IMR-90 (cell line): ENCODE data around the gene LYSMD2. TPM values are rescaled to one million over a fixed set of nuclear protein-coding genes. Genes with fewer than 3 reads are reported as not detected.

Source experiments
- ATAC-seq: fragments of 200-7000 bp; cut with Tn5 transposase; 2 replicates; pipeline ENCODE4 v1.9.1; 2020; ENCODE audit warnings: low read depth, mild to moderate bottlenecking, moderate library complexity
- BruUV-seq: library from RNA; stranded (reverse); fragments of 400-500 nt; replicated peaks from 2 replicates; lab custom pipeline; 2021; lab: Mats Ljungman, UMichigan
- CTCF ChIA-PET: fragments of 300-600 bp; formaldehyde crosslinking; extraction: SDS; loops from one replicate; lab custom pipeline; 2021; ENCODE audit warnings: antibody characterized with exemption; lab: Yijun Ruan, JAX
- POLR2A ChIA-PET: fragments of 300-600 bp; sonication (Branson Sonifier 250); formaldehyde crosslinking; loops from one replicate; lab custom pipeline; 2022; ENCODE audit warnings: antibody characterized with exemption; ENCODE audit not compliant: unreplicated experiment; lab: Charles Lee
- DNase-seq: peaks from one replicate; pipeline ENCODE4 v3.0.0; 2013
- H2AFZ ChIP-seq: replicated peaks from 2 replicates; pipeline ENCODE3; 2013; ENCODE audit warnings: low read length, mild to moderate bottlenecking; ENCODE audit not compliant: poor library complexity
- H2AK5ac ChIP-seq: 2 replicates; pipeline ENCODE4 v1.6.1; 2013; ENCODE audit warnings: low read depth, low read length, inconsistent platforms
- H2AK9ac ChIP-seq: replicated peaks from 2 replicates; pipeline ENCODE3; 2013; ENCODE audit warnings: mild to moderate bottlenecking, low read depth, low read length, moderate library complexity; ENCODE audit not compliant: poor library complexity
- H2BK120ac ChIP-seq: 2 replicates; pipeline ENCODE4 v1.6.1; 2013; ENCODE audit warnings: low read depth, low read length, inconsistent platforms
- H2BK15ac ChIP-seq: 3 replicates; pipeline ENCODE4 v1.6.1; 2013; ENCODE audit warnings: low read depth, low read length, inconsistent platforms
- H2BK20ac ChIP-seq: 2 replicates; pipeline ENCODE4 v1.6.1; 2013; ENCODE audit warnings: low read depth, mild to moderate bottlenecking, inconsistent platforms, low read length, moderate library complexity
- H2BK5ac ChIP-seq: 2 replicates; pipeline ENCODE4 v1.6.1; 2013; ENCODE audit warnings: mild to moderate bottlenecking, low read depth, low read length, inconsistent platforms; ENCODE audit not compliant: poor library complexity, severe bottlenecking
- H3K14ac ChIP-seq: replicated peaks from 2 replicates; pipeline ENCODE4 v1.6.1; 2013; ENCODE audit warnings: low read depth, low read length, inconsistent platforms
- H3K18ac ChIP-seq: 2 replicates; pipeline ENCODE4 v1.6.1; 2013; ENCODE audit warnings: low read depth, low read length, control low read depth
- H3K23ac ChIP-seq: 2 replicates; pipeline ENCODE4 v1.6.1; 2013; ENCODE audit warnings: low read depth, low read length, inconsistent platforms
- H3K27ac ChIP-seq: 2 replicates; pipeline ENCODE4 v1.5.1; 2013; ENCODE audit warnings: mild to moderate bottlenecking, control low read depth, low read length; ENCODE audit not compliant: insufficient read depth
- H3K27me3 ChIP-seq: 2 replicates; pipeline ENCODE4 v1.6.1; 2013; ENCODE audit warnings: low read length; ENCODE audit not compliant: control insufficient read depth, insufficient read depth
- H3K36me3 ChIP-seq: 2 replicates; pipeline ENCODE4 v1.6.1; 2013; ENCODE audit warnings: low read length, mixed read lengths; ENCODE audit not compliant: control insufficient read depth, insufficient read depth
- H3K4ac ChIP-seq: 2 replicates; pipeline ENCODE4 v1.6.1; 2013; ENCODE audit warnings: low read depth, low read length, inconsistent platforms
- H3K4me1 ChIP-seq: 2 replicates; pipeline ENCODE4 v1.6.1; 2013; ENCODE audit warnings: low read length, mixed read lengths; ENCODE audit not compliant: control insufficient read depth, insufficient read depth
- H3K4me2 ChIP-seq: 2 replicates; pipeline ENCODE4 v1.6.1; 2013; ENCODE audit warnings: low read depth, mild to moderate bottlenecking, control low read depth, low read length, moderate library complexity
- H3K4me3 ChIP-seq: 2 replicates; pipeline ENCODE4 v1.5.1; 2013; ENCODE audit warnings: low read depth, mild to moderate bottlenecking, control low read depth, low read length, moderate library complexity; ENCODE audit not compliant: insufficient read depth
- H3K56ac ChIP-seq: 2 replicates; pipeline ENCODE4 v1.6.1; 2013; ENCODE audit warnings: low read length, inconsistent platforms; ENCODE audit not compliant: insufficient read depth; ENCODE audit errors: extremely low read depth
- H3K79me1 ChIP-seq, 2 experiments: 2 replicates each; pipeline ENCODE4 v1.6.1; 2013; ENCODE audit warnings: low read length in 2 of 2, inconsistent platforms in 1 of 2, low read depth in 1 of 2
- H3K9ac ChIP-seq: 2 replicates; pipeline ENCODE4 v1.6.1; 2013; ENCODE audit warnings: low read depth, low read length, control low read depth
- H3K9me1 ChIP-seq: 2 replicates; pipeline ENCODE4 v1.6.1; 2013; ENCODE audit warnings: low read length, inconsistent platforms; ENCODE audit not compliant: insufficient read depth
- H3K9me3 ChIP-seq: 2 replicates; pipeline ENCODE4 v1.6.1; 2013; ENCODE audit warnings: low read length; ENCODE audit not compliant: control insufficient read depth, insufficient read depth
- H4K20me1 ChIP-seq: 2 replicates; pipeline ENCODE4 v1.6.1; 2013; ENCODE audit warnings: low read length, inconsistent platforms; ENCODE audit not compliant: insufficient read depth
- H4K5ac ChIP-seq: 2 replicates; pipeline ENCODE4 v1.6.1; 2013; ENCODE audit warnings: mild to moderate bottlenecking, low read depth, low read length, control low read depth
- H4K8ac ChIP-seq, 2 experiments: 2 replicates each; pipeline ENCODE4 v1.6.1; 2013; ENCODE audit warnings: low read depth in 2 of 2, low read length in 2 of 2, control low read depth in 1 of 2, inconsistent platforms in 1 of 2
- H4K91ac ChIP-seq: 2 replicates; pipeline ENCODE4 v1.6.1; 2013; ENCODE audit warnings: low read depth, low read length, inconsistent platforms; ENCODE audit not compliant: insufficient read depth
- MAFK ChIP-seq: IDR thresholded peaks from 2 replicates; pipeline ENCODE4 v1.6.1; 2012; ENCODE audit warnings: low read depth, low read length, improper control_type of control experiment
- RAD21 ChIP-seq: IDR thresholded peaks from 2 replicates; pipeline ENCODE4 v1.6.1; 2012; ENCODE audit warnings: low read length, improper control_type of control experiment
- WGBS, 2 experiments: methylation state at CpG; one replicate each; pipeline versions ENCODE4 v1.1.5 to v1.1.7; 2013; ENCODE audit warnings: missing lambda C conversion rate in 2 of 2; ENCODE audit not compliant: insufficient read length in 1 of 2; ENCODE audit errors: extremely low coverage in 2 of 2; 5-methylcytosine and 5-hydroxymethylcytosine counted together
- dilution Hi-C: fragments of 300-500 bp; cut with HindIII; formaldehyde crosslinking; loops from one replicate; pipeline ENCODE4 v1.14.3; 2018; ENCODE audit warnings: low sequenced_read_pairs; ENCODE audit not compliant: unreplicated experiment
- in situ Hi-C: fragments of 300-500 bp; cut with MboI; formaldehyde crosslinking; loops from 3 replicates; pipeline ENCODE4 v1.14.3; 2019; ENCODE audit warnings: low sequenced_read_pairs, inconsistent platforms, mixed read lengths
- intact Hi-C: fragments of 100-400 bp; cut with micrococcal nuclease; formaldehyde crosslinking; loops from 2 replicates; pipeline ENCODE4 v1.10.0; 2022
- polyA plus RNA-seq, 3 experiments: library from polyadenylated mRNA; depleted of rRNA; stranded (reverse); fragments of >200 nt; gene quantifications; 2 replicates each; pipeline ENCODE4 v1.2.3, GENCODE V29; 2012; ENCODE audit warnings: low replicate concordance in 1 of 3
- total RNA-seq: library from RNA; depleted of rRNA; stranded (reverse); fragments of >200 nt; gene quantifications from 2 replicates; pipeline ENCODE4 v1.2.3, GENCODE V29; 2012

Gene LYSMD2
- total and polyA plus RNA-seq, 2 of the 4 experiments (the other 2 are of a cell fraction) = 5.9 to 6.0 TPM

DNA sequence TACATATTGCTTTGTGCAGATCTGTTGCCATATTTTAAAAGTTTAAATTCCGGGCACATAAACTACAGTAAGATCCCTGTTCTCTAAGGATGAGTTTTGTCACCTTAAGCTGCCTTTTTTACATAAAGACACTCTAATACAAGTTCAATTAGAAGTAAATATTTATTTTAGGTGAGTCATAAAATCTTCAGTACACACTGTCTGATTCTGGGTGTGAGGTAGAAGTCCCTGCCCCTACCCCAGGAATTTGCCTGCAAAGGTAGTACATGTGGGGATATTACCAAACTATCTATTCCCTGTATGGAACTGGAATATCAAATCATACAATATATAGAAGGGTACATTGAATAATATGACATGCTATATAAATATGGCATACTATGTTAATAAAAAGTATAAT is 49.9 kb downstream of the LYSMD2 start:
- no peak overlapping the region for H2AK5ac ChIP-seq
- DNase-seq (no peak), ATAC-seq (no peak)
- H3K27me3 ChIP-seq = peaks cover 14% of the 10 kb centered on the region
- no peak overlapping the region for H4K5ac ChIP-seq
- H2AK9ac ChIP-seq = no peak overlapping the region
- no peak overlapping the region for H3K9ac ChIP-seq
- H3K14ac ChIP-seq = no peak overlapping the region
- no peaks in the 10 kb centered on the region for H4K20me1 ChIP-seq
- no peak for TF ChIP-seq RAD21
- no peak for TF ChIP-seq MAFK
- no peak overlapping the region for H3K56ac ChIP-seq
- no peak overlapping the region for H4K8ac ChIP-seq
- in situ Hi-C loops (no loop called here), dilution Hi-C loops (no loop called here), intact Hi-C loops (loop anchor here (5.0 kb wide), 1 partner anchor 70 kb away; no protein-coding TSS in a partner anchor)
- no peak overlapping the region for H2BK5ac ChIP-seq
- no peak overlapping the region for H4K91ac ChIP-seq
- H3K36me3 ChIP-seq = no peaks in the 10 kb centered on the region
- no peaks in the 10 kb centered on the region for H3K79me1 ChIP-seq
- H2BK20ac ChIP-seq = no peak overlapping the region
- no peak overlapping the region for H3K4ac ChIP-seq
- no TSS peak for BruUV-seq
- ChIA-PET POLR2A (no interaction called here), CTCF (no interaction called here)
- H3K4me1 ChIP-seq = no peaks in the 10 kb centered on the region
- no peak overlapping the region for H3K23ac ChIP-seq
- H3K9me1 ChIP-seq = no peaks in the 10 kb centered on the region
- H3K4me2 ChIP-seq = no peak overlapping the region
- H2BK15ac ChIP-seq = no peak overlapping the region
- H3K9me3 ChIP-seq = no peaks in the 10 kb centered on the region
- no peak overlapping the region for H3K27ac ChIP-seq
- no peak overlapping the region for H3K18ac ChIP-seq
- H2AFZ ChIP-seq = no peak overlapping the region
- H3K4me3 ChIP-seq = no peak overlapping the region
- WGBS, 2 experiments = no CpG with 5 or more reads among the region's 1 CpG
- H2BK120ac ChIP-seq = no peak overlapping the region
